ENCODE measurements around the gene SEMA4A.
A peak's percentile ranks its signal among the peaks of the same experiment; 100 is the strongest.

SEMA4A gene

GRCh38 chr1:156155756-156156510 is 2.5 kb downstream of the SEMA4A start:
- H3K36me3 ChIP-seq (ENCODE audit: control insufficient read depth in 1 of 2, insufficient read depth in 2 of 2, low read length in 2 of 2) = no peaks in the 10 kb centered on the region
- H3K4me1 ChIP-seq (ENCODE audit: control insufficient read depth in 1 of 2, insufficient read depth in 2 of 2, low read length in 2 of 2) = peaks cover 0 to 7% of the 10 kb centered on the region in 2 donors
- no peaks in the 10 kb centered on the region for H3K27me3 ChIP-seq (ENCODE audit: low read depth, low read length)
- H3K4me3 ChIP-seq (ENCODE audit: low read depth in 1 of 2, low read length in 2 of 2) = no peak overlapping the region
- no peaks in the 10 kb centered on the region for H3K9me3 ChIP-seq (ENCODE audit: control insufficient read depth in 1 of 2, low read length in 2 of 2)
- H3K27ac ChIP-seq (ENCODE audit: low read length) = no peak overlapping the region

DNA sequence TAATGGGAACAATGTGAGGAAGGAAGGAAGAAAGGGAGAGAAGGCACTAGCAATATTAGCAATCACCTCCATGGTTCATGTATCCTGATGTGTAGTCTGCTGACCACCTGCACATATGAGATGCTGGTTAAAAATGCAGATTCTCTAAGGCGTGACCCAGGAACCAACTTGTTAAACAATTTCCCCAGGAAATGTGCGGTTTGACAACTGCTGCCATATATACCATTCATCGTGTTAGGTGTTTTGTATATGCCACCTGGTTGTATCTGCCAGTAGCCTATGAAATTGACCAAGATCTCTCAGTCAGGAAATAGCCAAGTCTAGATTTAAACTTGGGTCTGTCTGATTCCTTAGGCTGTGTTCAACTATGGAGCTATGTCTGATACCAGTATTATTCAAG is 4.1 kb downstream of the SEMA4A start:
- H3K4me1 ChIP-seq (ENCODE audit: control insufficient read depth in 1 of 2, insufficient read depth in 2 of 2, low read length in 2 of 2) = peaks cover 0 to 11% of the 10 kb centered on the region in 2 donors
- no peak overlapping the region for H3K4me3 ChIP-seq (ENCODE audit: low read depth in 1 of 2, low read length in 2 of 2)
- H3K27ac ChIP-seq (ENCODE audit: low read length) = no peak overlapping the region
- no peaks in the 10 kb centered on the region for H3K27me3 ChIP-seq (ENCODE audit: low read depth, low read length)
- H3K9me3 ChIP-seq (ENCODE audit: control insufficient read depth in 1 of 2, low read length in 2 of 2) = no peaks in the 10 kb centered on the region
- no peaks in the 10 kb centered on the region for H3K36me3 ChIP-seq (ENCODE audit: control insufficient read depth in 1 of 2, insufficient read depth in 2 of 2, low read length in 2 of 2)

DNA sequence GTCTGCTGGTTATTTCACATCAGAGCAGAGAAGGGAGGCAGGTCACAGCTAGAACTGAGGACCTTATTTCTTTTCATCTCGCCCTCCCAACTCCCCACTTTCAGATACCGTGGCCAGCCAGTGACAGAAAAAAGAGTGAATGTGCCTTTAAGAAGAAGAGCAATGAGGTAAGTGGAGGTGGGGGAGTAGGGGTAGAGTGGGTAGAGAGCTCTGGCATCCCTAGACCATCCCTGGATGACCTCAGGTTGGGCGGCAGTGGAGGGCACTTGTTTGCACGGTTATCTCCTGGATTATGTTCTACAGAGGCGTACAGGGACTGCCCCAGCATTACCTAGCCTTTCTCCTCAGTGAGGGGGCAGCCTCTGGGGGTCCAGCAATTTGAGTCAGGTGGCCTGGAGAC is 4.6 kb downstream of the SEMA4A start:
- Histone ChIP-seq H3K27ac (ENCODE audit: low read length) (no peak overlapping the region), H3K4me3 (ENCODE audit: low read depth in 1 of 2, low read length in 2 of 2) (no peak overlapping the region), H3K36me3 (ENCODE audit: control insufficient read depth in 1 of 2, insufficient read depth in 2 of 2, low read length in 2 of 2) (no peaks in the 10 kb centered on the region), H3K4me1 (ENCODE audit: control insufficient read depth in 1 of 2, insufficient read depth in 2 of 2, low read length in 2 of 2) (peaks cover 0 to 11% of the 10 kb centered on the region in 2 donors), H3K9me3 (ENCODE audit: control insufficient read depth in 1 of 2, low read length in 2 of 2) (no peaks in the 10 kb centered on the region), H3K27me3 (ENCODE audit: low read depth, low read length) (no peaks in the 10 kb centered on the region)

- Histone ChIP-seq H3K4me1 (ENCODE audit: control insufficient read depth in 1 of 2, insufficient read depth in 2 of 2, low read length in 2 of 2) (peaks cover 0 to 11% of the 10 kb centered on the region in 2 donors), H3K27me3 (ENCODE audit: low read depth, low read length) (no peaks in the 10 kb centered on the region), H3K36me3 (ENCODE audit: control insufficient read depth in 1 of 2, insufficient read depth in 2 of 2, low read length in 2 of 2) (no peaks in the 10 kb centered on the region), H3K4me3 (ENCODE audit: low read depth in 1 of 2, low read length in 2 of 2) (peak overlapping the region; percentile 3 to 56), H3K27ac (ENCODE audit: low read length) (no peak overlapping the region), H3K9me3 (ENCODE audit: control insufficient read depth in 1 of 2, low read length in 2 of 2) (no peaks in the 10 kb centered on the region)
Measured at GRCh38 chr1:156160000-156160742, 6.8 kb downstream of the SEMA4A start.

DNA sequence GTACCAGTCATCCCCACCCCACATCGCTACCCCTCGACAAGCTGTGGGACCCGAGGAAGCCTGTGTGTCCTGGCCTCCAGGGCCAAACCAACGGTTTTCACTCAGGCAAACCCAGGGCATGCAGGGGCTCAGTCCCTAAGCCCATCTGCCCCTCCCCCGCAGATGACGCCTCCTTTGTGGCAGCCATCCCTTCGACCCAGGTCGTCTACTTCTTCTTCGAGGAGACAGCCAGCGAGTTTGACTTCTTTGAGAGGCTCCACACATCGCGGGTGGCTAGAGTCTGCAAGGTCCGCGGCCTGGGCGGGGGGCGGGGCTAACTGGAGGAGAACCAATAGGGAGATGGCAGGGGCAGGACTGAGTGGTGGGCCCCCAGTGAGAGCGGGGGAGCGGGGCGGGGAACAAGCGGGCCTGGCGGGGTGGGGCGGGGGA is 7.4 kb downstream of the SEMA4A start:
- Histone ChIP-seq H3K4me3 (ENCODE audit: low read depth in 1 of 2, low read length in 2 of 2) (peak overlapping the region; percentile 3 to 56), H3K9me3 (ENCODE audit: control insufficient read depth in 1 of 2, low read length in 2 of 2) (no peaks in the 10 kb centered on the region), H3K4me1 (ENCODE audit: control insufficient read depth in 1 of 2, insufficient read depth in 2 of 2, low read length in 2 of 2) (peaks cover 0 to 11% of the 10 kb centered on the region in 2 donors), H3K27ac (ENCODE audit: low read length) (no peak overlapping the region), H3K27me3 (ENCODE audit: low read depth, low read length) (no peaks in the 10 kb centered on the region), H3K36me3 (ENCODE audit: control insufficient read depth in 1 of 2, insufficient read depth in 2 of 2, low read length in 2 of 2) (no peaks in the 10 kb centered on the region)

DNA sequence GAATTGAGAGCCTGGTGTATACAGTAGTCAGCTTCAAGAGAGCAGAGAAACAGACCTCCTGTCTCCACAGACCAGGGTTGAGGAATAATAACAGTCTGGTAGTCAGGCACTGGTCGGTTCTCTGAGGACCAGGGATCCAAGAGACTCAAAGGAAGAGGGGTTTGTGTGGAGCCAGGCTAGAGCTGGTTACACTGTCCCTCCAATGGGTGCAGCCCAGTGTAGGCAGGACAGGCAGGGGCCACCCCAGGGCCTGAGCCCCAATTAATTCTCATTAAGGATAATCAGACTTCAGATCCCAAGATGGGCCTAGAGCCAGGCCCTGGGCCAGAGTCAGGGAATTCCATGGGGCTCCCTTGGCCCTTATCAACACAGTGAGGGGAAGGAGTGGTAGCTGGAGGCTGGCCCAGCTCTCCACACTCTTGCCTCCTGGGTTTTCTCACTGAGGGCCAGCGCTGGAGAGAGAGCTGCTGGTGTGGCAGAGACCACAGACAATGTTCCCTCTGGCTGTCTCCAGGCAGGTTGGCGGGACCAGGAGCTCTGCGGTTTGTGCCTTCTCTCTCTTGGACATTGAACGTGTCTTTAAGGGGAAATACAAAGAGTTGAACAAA is 9.1 kb downstream of the SEMA4A start:
- H3K9me3 ChIP-seq (ENCODE audit: control insufficient read depth in 1 of 2, low read length in 2 of 2) = no peaks in the 10 kb centered on the region
- H3K4me3 ChIP-seq (ENCODE audit: low read depth in 1 of 2, low read length in 2 of 2) = no peak overlapping the region
- no peaks in the 10 kb centered on the region for H3K27me3 ChIP-seq (ENCODE audit: low read depth, low read length)
- H3K4me1 ChIP-seq (ENCODE audit: control insufficient read depth in 1 of 2, insufficient read depth in 2 of 2, low read length in 2 of 2) = peaks cover 0 to 11% of the 10 kb centered on the region in 2 donors
- no peak overlapping the region for H3K27ac ChIP-seq (ENCODE audit: low read length)
- H3K36me3 ChIP-seq (ENCODE audit: control insufficient read depth in 1 of 2, insufficient read depth in 2 of 2, low read length in 2 of 2) = no peaks in the 10 kb centered on the region

DNA sequence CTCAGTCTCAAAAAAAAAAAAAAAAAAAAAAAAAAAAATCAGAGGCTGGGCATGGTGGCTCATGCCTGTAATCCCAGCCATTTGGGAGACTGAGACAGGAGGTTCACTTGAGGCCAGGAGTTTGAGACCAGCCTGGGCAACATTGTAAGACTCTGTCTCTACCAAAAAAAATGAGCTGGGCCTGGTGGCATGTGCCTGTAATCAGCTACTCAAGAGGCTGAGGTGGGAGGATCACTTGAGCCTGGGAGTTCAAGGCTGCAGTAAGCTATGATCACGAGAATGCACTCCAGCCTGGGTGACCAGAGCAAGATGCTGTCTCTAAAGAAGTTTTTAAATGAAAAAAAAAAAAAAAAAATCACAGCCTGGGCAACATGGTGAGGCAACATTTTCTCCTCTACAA is 10.3 kb downstream of the SEMA4A start:
- no peaks in the 10 kb centered on the region for H3K27me3 ChIP-seq (ENCODE audit: low read depth, low read length)
- H3K9me3 ChIP-seq (ENCODE audit: control insufficient read depth in 1 of 2, low read length in 2 of 2) = no peaks in the 10 kb centered on the region
- H3K4me3 ChIP-seq (ENCODE audit: low read depth in 1 of 2, low read length in 2 of 2) = no peak overlapping the region
- H3K36me3 ChIP-seq (ENCODE audit: control insufficient read depth in 1 of 2, insufficient read depth in 2 of 2, low read length in 2 of 2) = no peaks in the 10 kb centered on the region
- H3K4me1 ChIP-seq (ENCODE audit: control insufficient read depth in 1 of 2, insufficient read depth in 2 of 2, low read length in 2 of 2) = peaks cover 0 to 11% of the 10 kb centered on the region in 2 donors
- no peak overlapping the region for H3K27ac ChIP-seq (ENCODE audit: low read length)

DNA sequence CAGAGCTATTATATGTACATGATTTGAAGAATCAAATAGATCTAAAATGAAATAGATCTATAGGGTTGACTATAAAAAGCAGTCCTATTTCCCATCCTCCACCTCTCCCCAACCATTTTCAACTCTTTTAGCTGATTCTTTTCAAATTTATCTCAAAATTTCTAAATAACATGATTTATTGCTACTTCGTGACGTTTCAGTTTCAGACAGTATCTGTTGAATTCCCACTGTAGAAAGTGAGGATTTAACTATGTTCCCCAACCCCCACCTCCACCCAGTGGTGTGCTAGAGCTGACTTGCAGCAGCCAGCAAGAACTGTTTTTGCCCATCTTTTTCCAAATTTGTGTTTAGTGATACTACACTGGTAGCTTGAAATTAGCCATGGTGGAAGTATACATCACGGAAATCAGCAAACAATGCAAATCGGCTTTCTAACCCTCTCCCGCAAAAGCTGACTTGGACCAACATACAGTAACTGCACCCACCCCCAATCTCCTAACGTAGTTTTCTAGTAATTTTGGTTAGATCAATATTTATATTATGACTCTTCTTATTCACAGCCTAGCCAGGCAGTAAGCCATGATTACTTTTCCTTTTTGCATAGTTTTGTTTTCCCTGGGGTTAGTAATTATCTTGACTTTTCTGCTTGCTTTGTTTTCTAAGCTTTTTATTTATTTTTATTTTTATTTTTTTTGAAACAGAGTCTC is 10.9 kb downstream of the SEMA4A start:
- H3K4me3 ChIP-seq (ENCODE audit: low read depth in 1 of 2, low read length in 2 of 2) = no peak overlapping the region

DNA sequence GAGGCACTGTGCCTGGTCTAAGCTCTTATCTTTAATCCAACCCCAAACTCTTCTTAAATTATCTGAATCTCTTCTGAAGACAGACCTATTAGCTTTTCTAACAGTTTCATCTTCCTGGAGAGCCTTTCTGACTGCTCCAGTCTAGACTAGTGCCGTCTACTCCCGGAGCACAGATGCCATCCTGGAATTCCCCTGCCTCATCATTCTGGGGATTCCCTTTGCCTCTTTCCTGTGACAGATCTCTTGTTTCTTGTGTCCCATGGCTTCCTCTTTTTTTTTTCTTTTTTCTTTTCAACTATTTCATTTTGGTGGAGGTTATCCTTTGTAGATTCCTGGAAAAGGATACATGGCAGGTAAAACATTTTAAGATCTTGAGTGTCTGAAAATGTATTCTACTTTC is 11.7 kb downstream of the SEMA4A start:
- no peak overlapping the region for H3K4me3 ChIP-seq (ENCODE audit: low read depth in 1 of 2, low read length in 2 of 2)
- no peaks in the 10 kb centered on the region for H3K9me3 ChIP-seq (ENCODE audit: control insufficient read depth in 1 of 2, low read length in 2 of 2)
- H3K27me3 ChIP-seq (ENCODE audit: low read depth, low read length) = no peaks in the 10 kb centered on the region
- no peak overlapping the region for H3K27ac ChIP-seq (ENCODE audit: low read length)
- H3K4me1 ChIP-seq (ENCODE audit: control insufficient read depth in 1 of 2, insufficient read depth in 2 of 2, low read length in 2 of 2) = peaks cover 0 to 11% of the 10 kb centered on the region in 2 donors
- no peaks in the 10 kb centered on the region for H3K36me3 ChIP-seq (ENCODE audit: control insufficient read depth in 1 of 2, insufficient read depth in 2 of 2, low read length in 2 of 2)

More for the DNA sequence above, 10.9 kb downstream of the SEMA4A start:
- Histone ChIP-seq H3K4me1 (ENCODE audit: control insufficient read depth in 1 of 2, insufficient read depth in 2 of 2, low read length in 2 of 2) (peaks cover 0 to 11% of the 10 kb centered on the region in 2 donors), H3K36me3 (ENCODE audit: control insufficient read depth in 1 of 2, insufficient read depth in 2 of 2, low read length in 2 of 2) (no peaks in the 10 kb centered on the region), H3K9me3 (ENCODE audit: control insufficient read depth in 1 of 2, low read length in 2 of 2) (no peaks in the 10 kb centered on the region), H3K27ac (ENCODE audit: low read length) (no peak overlapping the region), H3K27me3 (ENCODE audit: low read depth, low read length) (no peaks in the 10 kb centered on the region)

GRCh38 chr1:156167536-156167935 is 14.2 kb downstream of the SEMA4A start:
- Histone ChIP-seq H3K4me3 (ENCODE audit: low read depth in 1 of 2, low read length in 2 of 2) (no peak overlapping the region), H3K9me3 (ENCODE audit: control insufficient read depth in 1 of 2, low read length in 2 of 2) (no peaks in the 10 kb centered on the region), H3K27me3 (ENCODE audit: low read depth, low read length) (no peaks in the 10 kb centered on the region), H3K4me1 (ENCODE audit: control insufficient read depth in 1 of 2, insufficient read depth in 2 of 2, low read length in 2 of 2) (no peaks in the 10 kb centered on the region), H3K27ac (ENCODE audit: low read length) (no peak overlapping the region), H3K36me3 (ENCODE audit: control insufficient read depth in 1 of 2, insufficient read depth in 2 of 2, low read length in 2 of 2) (no peaks in the 10 kb centered on the region)
